ENCODE measurements around the gene ZNF593.

Gene ZNF593

GRCh38 chr1:26158271-26158907 is 11.3 kb upstream of the ZNF593 start:
- Mint-ChIP-seq H3K36me3 (ENCODE audit: insufficient read depth) (peaks cover 8% of the 10 kb centered on the region), H3K9me3 (no peaks in the 10 kb centered on the region), H3K27ac (no peak overlapping the region), H3K4me1 (ENCODE audit: low read depth in 2 of 2) (peaks cover 0 to 4% of the 10 kb centered on the region in 2 donors), H3K4me3 (no peak overlapping the region), H3K27me3 (peaks cover 58 to 92% of the 10 kb centered on the region in 2 donors)
- no peak for DNase-seq
- ATAC-seq (replicated peaks) = no peak

GRCh38 chr1:26158908-26159742 is 10.6 kb upstream of the ZNF593 start, which contains the start of gene FAM110D:
TSS of gene FAM110D (plus strand) at chr1:26159079. CDS start at chr1:26161292, 2,213 bp downstream.
- no peak within 1 kb of the TSS for H3K27ac Mint-ChIP-seq
- H3K36me3 Mint-ChIP-seq (ENCODE audit: insufficient read depth) = peaks cover 8% of the 10 kb centered on the region
- peaks cover 0 to 4% of the 10 kb centered on the region in 2 donors for H3K4me1 Mint-ChIP-seq (ENCODE audit: low read depth in 2 of 2)
- ATAC-seq (replicated peaks) (no peak), DNase-seq (no peak)
- H3K9me3 Mint-ChIP-seq = no peaks in the 10 kb centered on the region
- H3K4me3 Mint-ChIP-seq = no peak within 1 kb of the TSS
- peaks cover 53 to 88% of the 10 kb centered on the region in 2 donors for H3K27me3 Mint-ChIP-seq

- no peak for ATAC-seq (replicated peaks)
- Mint-ChIP-seq H3K4me3 (no peak overlapping the region), H3K9me3 (no peaks in the 10 kb centered on the region), H3K27me3 (peaks cover 50 to 86% of the 10 kb centered on the region in 2 donors), H3K36me3 (ENCODE audit: insufficient read depth) (peaks cover 8% of the 10 kb centered on the region), H3K27ac (no peak overlapping the region), H3K4me1 (ENCODE audit: low read depth in 2 of 2) (peaks cover 0 to 7% of the 10 kb centered on the region in 2 donors)
- no peak for DNase-seq
These were observed 10.0 kb upstream of the ZNF593 start for GRCh38 chr1:26159743-26160039.

GRCh38 chr1:26160527-26161414 is 8.9 kb upstream of the ZNF593 start:
- Mint-ChIP-seq H3K27me3 (peaks cover 39 to 81% of the 10 kb centered on the region in 2 donors), H3K36me3 (ENCODE audit: insufficient read depth) (peaks cover 8% of the 10 kb centered on the region), H3K4me3 (no peak overlapping the region), H3K9me3 (no peaks in the 10 kb centered on the region), H3K4me1 (ENCODE audit: low read depth in 2 of 2) (peaks cover 0 to 10% of the 10 kb centered on the region in 2 donors), H3K27ac (no peak overlapping the region)
- DNase-seq (no peak), ATAC-seq (replicated peaks) (no peak)

- Mint-ChIP-seq H3K9me3 (no peaks in the 10 kb centered on the region), H3K27ac (no peak overlapping the region), H3K4me1 (ENCODE audit: low read depth in 2 of 2) (peaks cover 2 to 11% of the 10 kb centered on the region in 2 donors), H3K4me3 (peak overlapping the region; percentile 20 to 46), H3K27me3 (peaks cover 36 to 73% of the 10 kb centered on the region in 2 donors), H3K36me3 (ENCODE audit: insufficient read depth) (peaks cover 4% of the 10 kb centered on the region)
- ATAC-seq (replicated peaks) = peak; percentile 55
- no peak for DNase-seq
These were observed 8.1 kb upstream of the ZNF593 start for GRCh38 chr1:26161415-26162219.

- Mint-ChIP-seq H3K36me3 (ENCODE audit: insufficient read depth) (peaks cover 4% of the 10 kb centered on the region), H3K27ac (no peak overlapping the region), H3K27me3 (peaks cover 35 to 66% of the 10 kb centered on the region in 2 donors), H3K9me3 (no peaks in the 10 kb centered on the region), H3K4me1 (ENCODE audit: low read depth in 2 of 2) (peaks cover 7 to 13% of the 10 kb centered on the region in 2 donors), H3K4me3 (peak overlapping the region; percentile 20 to 46)
- DNase-seq (no peak), ATAC-seq (replicated peaks) (no peak)
These were observed 7.4 kb upstream of the ZNF593 start for GRCh38 chr1:26162220-26162709.

- Mint-ChIP-seq H3K9me3 (no peaks in the 10 kb centered on the region), H3K4me3 (peak overlapping the region in 1 of 2 donors; percentile 48), H3K36me3 (ENCODE audit: insufficient read depth) (peaks cover 4% of the 10 kb centered on the region), H3K4me1 (ENCODE audit: low read depth in 2 of 2) (peaks cover 7 to 13% of the 10 kb centered on the region in 2 donors), H3K27ac (no peak overlapping the region), H3K27me3 (peaks cover 21 to 52% of the 10 kb centered on the region in 2 donors)
- DNase-seq = no peak
- no peak for ATAC-seq (replicated peaks)
These were observed 6.0 kb upstream of the ZNF593 start for GRCh38 chr1:26163684-26164035.

- Mint-ChIP-seq H3K36me3 (ENCODE audit: insufficient read depth) (peaks cover 3% of the 10 kb centered on the region), H3K27me3 (peaks cover 15 to 46% of the 10 kb centered on the region in 2 donors), H3K4me3 (peak overlapping the region; percentile 57 to 66), H3K9me3 (no peaks in the 10 kb centered on the region), H3K27ac (peak overlapping the region in 1 of 2 donors; percentile 65), H3K4me1 (ENCODE audit: low read depth in 2 of 2) (peaks cover 7 to 15% of the 10 kb centered on the region in 2 donors)
- DNase-seq (peak; percentile 40 to 51 (median 48)), ATAC-seq (replicated peaks) (peak; percentile 66)
These were observed 5.5 kb upstream of the ZNF593 start for GRCh38 chr1:26164036-26164860.

- ATAC-seq (replicated peaks) (no peak), DNase-seq (no peak)
- Mint-ChIP-seq H3K27me3 (peaks cover 8 to 37% of the 10 kb centered on the region in 2 donors), H3K4me3 (peak overlapping the region; percentile 57 to 66), H3K4me1 (ENCODE audit: low read depth in 2 of 2) (peaks cover 7 to 18% of the 10 kb centered on the region in 2 donors), H3K27ac (peak overlapping the region in 1 of 2 donors; percentile 65), H3K9me3 (no peaks in the 10 kb centered on the region), H3K36me3 (ENCODE audit: insufficient read depth) (peaks cover 5% of the 10 kb centered on the region)
These were observed 4.6 kb upstream of the ZNF593 start for GRCh38 chr1:26164861-26165842.

- H3K9me3 Mint-ChIP-seq = no peaks in the 10 kb centered on the region
- ATAC-seq (replicated peaks) (peak; percentile 35), DNase-seq (no peak)
- H3K4me1 Mint-ChIP-seq (ENCODE audit: low read depth in 2 of 2) = peaks cover 15 to 30% of the 10 kb centered on the region in 2 donors
- H3K27ac Mint-ChIP-seq = peak overlapping the region in 1 of 2 donors; percentile 4
- H3K4me3 Mint-ChIP-seq = no peak overlapping the region
- H3K27me3 Mint-ChIP-seq = peaks cover 8 to 25% of the 10 kb centered on the region in 2 donors
- H3K36me3 Mint-ChIP-seq (ENCODE audit: insufficient read depth) = peaks cover 5% of the 10 kb centered on the region
These were observed 2.9 kb upstream of the ZNF593 start for GRCh38 chr1:26166719-26167281.
